ENCODE measurements around the gene CFAP74. TPM values are rescaled to one million over a fixed set of nuclear protein-coding genes. Genes with fewer than 3 reads are reported as not detected.
A peak's percentile ranks its signal among the peaks of the same experiment; 100 is the strongest.

Gene CFAP74
- total and polyA plus RNA-seq, 2 experiments from 2014 or later: not detected

- Histone ChIP-seq H3K27ac (peak overlapping the region; percentile 55), H4K20me1 (ENCODE audit: insufficient read depth, poor library complexity, severe bottlenecking) (no peaks in the 10 kb centered on the region), H3K9me2 (replicated peaks; ENCODE audit: insufficient read depth) (no peaks in the 10 kb centered on the region), H2AFZ (no peak overlapping the region), H3K79me2 (peaks cover 18% of the 10 kb centered on the region), H3K4me3 (no peak overlapping the region), H3K9me3 (ENCODE audit: low read depth) (no peaks in the 10 kb centered on the region), H3K4me1 (ENCODE audit: insufficient read depth) (peaks cover 31% of the 10 kb centered on the region), H3K36me3 (replicated peaks; ENCODE audit: insufficient read depth, low read depth) (no peaks in the 10 kb centered on the region), H3K27me3 (no peaks in the 10 kb centered on the region), H3K4me2 (no peak overlapping the region)
- no peak for TF ChIP-seq CTCF (IDR thresholded peaks at IDR 0.05; ENCODE audit: poor library complexity)
- no peak for TF ChIP-seq EZH2phosphoT487 (IDR thresholded peaks at IDR 0.05; ENCODE audit: low read depth, severe bottlenecking, unreplicated experiment)
- DNase-seq (ENCODE audit: low spot score): no peak
- 93% methylated on average over 14 of the region's 14 CpGs for WGBS (ENCODE audit: low lambda C conversion rate, missing lambda C conversion rate)
Observed at GRCh38 chr1:1895456-1896336, 107.9 kb downstream of the CFAP74 start.

GRCh38 chr1:1895060-1895418 is 108.5 kb downstream of the CFAP74 start:
- peak overlapping the region; percentile 30 for H3K4me2 ChIP-seq
- 54% methylated on average over 10 of the region's 10 CpGs for WGBS (ENCODE audit: low lambda C conversion rate, missing lambda C conversion rate)
- DNase-seq (ENCODE audit: low spot score): no peak
- peaks cover 20% of the 10 kb centered on the region for H3K79me2 ChIP-seq
- no peaks in the 10 kb centered on the region for H3K9me2 ChIP-seq (replicated peaks; ENCODE audit: insufficient read depth)
- no peaks in the 10 kb centered on the region for H3K9me3 ChIP-seq (ENCODE audit: low read depth)
- H3K36me3 ChIP-seq (replicated peaks; ENCODE audit: insufficient read depth, low read depth): no peaks in the 10 kb centered on the region
- no peaks in the 10 kb centered on the region for H4K20me1 ChIP-seq (ENCODE audit: insufficient read depth, poor library complexity, severe bottlenecking)
- TF ChIP-seq EZH2 (IDR thresholded peaks at IDR 0.05; ENCODE audit: borderline replicate concordance) (no peak), EZH2phosphoT487 (IDR thresholded peaks at IDR 0.05; ENCODE audit: low read depth, severe bottlenecking, unreplicated experiment) (no peak), CTCF (IDR thresholded peaks at IDR 0.05; ENCODE audit: poor library complexity) (no peak)
- H3K27me3 ChIP-seq: no peaks in the 10 kb centered on the region
- H3K4me1 ChIP-seq (ENCODE audit: insufficient read depth): peaks cover 31% of the 10 kb centered on the region
- H3K27ac ChIP-seq: peak overlapping the region; percentile 55
- H3K4me3 ChIP-seq: no peak overlapping the region
- H2AFZ ChIP-seq: no peak overlapping the region

GRCh38 chr1:1894354-1895059 is 109.1 kb downstream of the CFAP74 start:
- H3K9me3 ChIP-seq (ENCODE audit: low read depth): no peaks in the 10 kb centered on the region
- peak; percentile 64 for DNase-seq (ENCODE audit: low spot score)
- H4K20me1 ChIP-seq (ENCODE audit: insufficient read depth, poor library complexity, severe bottlenecking): peaks cover 5% of the 10 kb centered on the region
- H3K27me3 ChIP-seq: no peaks in the 10 kb centered on the region
- peak overlapping the region; percentile 30 for H3K4me2 ChIP-seq
- H3K4me3 ChIP-seq: no peak overlapping the region
- H3K4me1 ChIP-seq (ENCODE audit: insufficient read depth): peaks cover 31% of the 10 kb centered on the region
- no peak overlapping the region for H2AFZ ChIP-seq
- H3K36me3 ChIP-seq (replicated peaks; ENCODE audit: insufficient read depth, low read depth): no peaks in the 10 kb centered on the region
- no peaks in the 10 kb centered on the region for H3K9me2 ChIP-seq (replicated peaks; ENCODE audit: insufficient read depth)
- peak overlapping the region; percentile 55 for H3K27ac ChIP-seq
- 30% methylated on average over 14 of the region's 14 CpGs for WGBS (ENCODE audit: low lambda C conversion rate, missing lambda C conversion rate)
- peaks cover 25% of the 10 kb centered on the region for H3K79me2 ChIP-seq
- TF ChIP-seq EZH2phosphoT487 (IDR thresholded peaks at IDR 0.05; ENCODE audit: low read depth, severe bottlenecking, unreplicated experiment) (no peak), CTCF (IDR thresholded peaks at IDR 0.05; ENCODE audit: poor library complexity) (no peak), EZH2 (IDR thresholded peaks at IDR 0.05; ENCODE audit: borderline replicate concordance) (no peak)
